Measurements from ENCODE around the gene SLC6A9. TPM values are rescaled to one million over a fixed set of nuclear protein-coding genes. Genes with fewer than 3 reads are reported as not detected.

Gene SLC6A9
- total and polyA plus RNA-seq, 2 of the 8 experiments (the other 6 are each of a cell fraction or from before 2014, with no cell fraction given) = 20.2 to 24.2 TPM

- TF ChIP-seq, protein P1, sequence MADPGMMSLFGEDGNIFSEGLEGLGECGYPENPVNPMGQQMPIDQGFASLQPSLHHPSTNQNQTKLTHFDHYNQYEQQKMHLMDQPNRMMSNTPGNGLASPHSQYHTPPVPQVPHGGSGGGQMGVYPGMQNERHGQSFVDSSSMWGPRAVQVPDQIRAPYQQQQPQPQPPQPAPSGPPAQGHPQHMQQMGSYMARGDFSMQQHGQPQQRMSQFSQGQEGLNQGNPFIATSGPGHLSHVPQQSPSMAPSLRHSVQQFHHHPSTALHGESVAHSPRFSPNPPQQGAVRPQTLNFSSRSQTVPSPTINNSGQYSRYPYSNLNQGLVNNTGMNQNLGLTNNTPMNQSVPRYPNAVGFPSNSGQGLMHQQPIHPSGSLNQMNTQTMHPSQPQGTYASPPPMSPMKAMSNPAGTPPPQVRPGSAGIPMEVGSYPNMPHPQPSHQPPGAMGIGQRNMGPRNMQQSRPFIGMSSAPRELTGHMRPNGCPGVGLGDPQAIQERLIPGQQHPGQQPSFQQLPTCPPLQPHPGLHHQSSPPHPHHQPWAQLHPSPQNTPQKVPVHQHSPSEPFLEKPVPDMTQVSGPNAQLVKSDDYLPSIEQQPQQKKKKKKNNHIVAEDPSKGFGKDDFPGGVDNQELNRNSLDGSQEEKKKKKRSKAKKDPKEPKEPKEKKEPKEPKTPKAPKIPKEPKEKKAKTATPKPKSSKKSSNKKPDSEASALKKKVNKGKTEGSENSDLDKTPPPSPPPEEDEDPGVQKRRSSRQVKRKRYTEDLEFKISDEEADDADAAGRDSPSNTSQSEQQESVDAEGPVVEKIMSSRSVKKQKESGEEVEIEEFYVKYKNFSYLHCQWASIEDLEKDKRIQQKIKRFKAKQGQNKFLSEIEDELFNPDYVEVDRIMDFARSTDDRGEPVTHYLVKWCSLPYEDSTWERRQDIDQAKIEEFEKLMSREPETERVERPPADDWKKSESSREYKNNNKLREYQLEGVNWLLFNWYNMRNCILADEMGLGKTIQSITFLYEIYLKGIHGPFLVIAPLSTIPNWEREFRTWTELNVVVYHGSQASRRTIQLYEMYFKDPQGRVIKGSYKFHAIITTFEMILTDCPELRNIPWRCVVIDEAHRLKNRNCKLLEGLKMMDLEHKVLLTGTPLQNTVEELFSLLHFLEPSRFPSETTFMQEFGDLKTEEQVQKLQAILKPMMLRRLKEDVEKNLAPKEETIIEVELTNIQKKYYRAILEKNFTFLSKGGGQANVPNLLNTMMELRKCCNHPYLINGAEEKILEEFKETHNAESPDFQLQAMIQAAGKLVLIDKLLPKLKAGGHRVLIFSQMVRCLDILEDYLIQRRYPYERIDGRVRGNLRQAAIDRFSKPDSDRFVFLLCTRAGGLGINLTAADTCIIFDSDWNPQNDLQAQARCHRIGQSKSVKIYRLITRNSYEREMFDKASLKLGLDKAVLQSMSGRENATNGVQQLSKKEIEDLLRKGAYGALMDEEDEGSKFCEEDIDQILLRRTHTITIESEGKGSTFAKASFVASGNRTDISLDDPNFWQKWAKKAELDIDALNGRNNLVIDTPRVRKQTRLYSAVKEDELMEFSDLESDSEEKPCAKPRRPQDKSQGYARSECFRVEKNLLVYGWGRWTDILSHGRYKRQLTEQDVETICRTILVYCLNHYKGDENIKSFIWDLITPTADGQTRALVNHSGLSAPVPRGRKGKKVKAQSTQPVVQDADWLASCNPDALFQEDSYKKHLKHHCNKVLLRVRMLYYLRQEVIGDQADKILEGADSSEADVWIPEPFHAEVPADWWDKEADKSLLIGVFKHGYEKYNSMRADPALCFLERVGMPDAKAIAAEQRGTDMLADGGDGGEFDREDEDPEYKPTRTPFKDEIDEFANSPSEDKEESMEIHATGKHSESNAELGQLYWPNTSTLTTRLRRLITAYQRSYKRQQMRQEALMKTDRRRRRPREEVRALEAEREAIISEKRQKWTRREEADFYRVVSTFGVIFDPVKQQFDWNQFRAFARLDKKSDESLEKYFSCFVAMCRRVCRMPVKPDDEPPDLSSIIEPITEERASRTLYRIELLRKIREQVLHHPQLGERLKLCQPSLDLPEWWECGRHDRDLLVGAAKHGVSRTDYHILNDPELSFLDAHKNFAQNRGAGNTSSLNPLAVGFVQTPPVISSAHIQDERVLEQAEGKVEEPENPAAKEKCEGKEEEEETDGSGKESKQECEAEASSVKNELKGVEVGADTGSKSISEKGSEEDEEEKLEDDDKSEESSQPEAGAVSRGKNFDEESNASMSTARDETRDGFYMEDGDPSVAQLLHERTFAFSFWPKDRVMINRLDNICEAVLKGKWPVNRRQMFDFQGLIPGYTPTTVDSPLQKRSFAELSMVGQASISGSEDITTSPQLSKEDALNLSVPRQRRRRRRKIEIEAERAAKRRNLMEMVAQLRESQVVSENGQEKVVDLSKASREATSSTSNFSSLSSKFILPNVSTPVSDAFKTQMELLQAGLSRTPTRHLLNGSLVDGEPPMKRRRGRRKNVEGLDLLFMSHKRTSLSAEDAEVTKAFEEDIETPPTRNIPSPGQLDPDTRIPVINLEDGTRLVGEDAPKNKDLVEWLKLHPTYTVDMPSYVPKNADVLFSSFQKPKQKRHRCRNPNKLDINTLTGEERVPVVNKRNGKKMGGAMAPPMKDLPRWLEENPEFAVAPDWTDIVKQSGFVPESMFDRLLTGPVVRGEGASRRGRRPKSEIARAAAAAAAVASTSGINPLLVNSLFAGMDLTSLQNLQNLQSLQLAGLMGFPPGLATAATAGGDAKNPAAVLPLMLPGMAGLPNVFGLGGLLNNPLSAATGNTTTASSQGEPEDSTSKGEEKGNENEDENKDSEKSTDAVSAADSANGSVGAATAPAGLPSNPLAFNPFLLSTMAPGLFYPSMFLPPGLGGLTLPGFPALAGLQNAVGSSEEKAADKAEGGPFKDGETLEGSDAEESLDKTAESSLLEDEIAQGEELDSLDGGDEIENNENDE (IDR thresholded peaks at IDR 0.05; ENCODE audit: insufficient replicate concordance, low read length) = no peak
- TF ChIP-seq JUND (IDR thresholded peaks at IDR 0.05; ENCODE audit: low read length) (no peak), SP2 (IDR thresholded peaks at IDR 0.05; ENCODE audit: low read length) (no peak), TCF12 (IDR thresholded peaks at IDR 0.05; ENCODE audit: low read depth, low read length) (no peak), SP4 (IDR thresholded peaks at IDR 0.05; ENCODE audit: low read length) (no peak), GTF2F1 (IDR thresholded peaks at IDR 0.05; ENCODE audit: borderline replicate concordance, low read depth, low read length) (no peak), SIX5 (IDR thresholded peaks at IDR 0.05; ENCODE audit: low read depth, low read length) (no peak), BCL11A (IDR thresholded peaks at IDR 0.05; ENCODE audit: low read depth in 2 of 2, low read length in 2 of 2) (no peak), ATF3 (IDR thresholded peaks at IDR 0.05; ENCODE audit: insufficient read depth, low read depth, low read length) (no peak), CEBPB (IDR thresholded peaks at IDR 0.05; ENCODE audit: low read depth, low read length) (no peak), CBX5 (IDR thresholded peaks at IDR 0.05; ENCODE audit: low read depth, low read length) (no peak)
These were observed 1.2 kb downstream of the SLC6A9 start (continued) for GRCh38 chr1:44029911-44030604.

Data from H1 (cell line).